Breast epithelium (tissue), 4 donors: ENCODE measurements around the gene GAB2. TPM values are rescaled to one million over a fixed set of nuclear protein-coding genes. Genes with fewer than 3 reads are reported as not detected.

ENCODE experiments used
- DNase-seq, 2 donors: peaks; one replicate each; pipeline ENCODE4 v3.0.0-alpha.2; 2019; ENCODE audit warnings: low spot score in 2 of 2
- H3K27ac ChIP-seq, 2 donors: fragments of 200-600 bp; sonication (generic) in 1 of 2; one replicate each; pipeline ENCODE4 v1.5.1; 2016 to 2019; ENCODE audit warnings: mild to moderate bottlenecking in 1 of 2
- H3K27me3 ChIP-seq, 2 donors: fragments of 200-600 bp; sonication (generic) in 1 of 2; one replicate each; pipeline versions ENCODE4 v1.5.1 to v1.6.0; 2017 to 2019; ENCODE audit warnings: control low read depth in 1 of 2, mild to moderate bottlenecking in 1 of 2
- H3K36me3 ChIP-seq: fragments of 200-600 bp; one replicate; pipeline ENCODE4 v1.5.1; 2019
- H3K4me1 ChIP-seq, 2 donors: fragments of 200-600 bp; sonication (generic); one replicate each; pipeline ENCODE4 v1.5.1; 2016 to 2019; ENCODE audit warnings: control low read depth in 1 of 2
- H3K4me3 ChIP-seq, 3 donors: fragments of 200-600 bp; sonication (generic); 1 replicate in 2 of 3; 2 replicates in 1 of 3; pipeline ENCODE4 v1.5.1; 2016 to 2019; ENCODE audit warnings: mild to moderate bottlenecking in 3 of 3, moderate library complexity in 2 of 3
- H3K9me3 ChIP-seq, 2 donors: fragments of 200-600 bp; sonication (generic) in 1 of 2; one replicate each; pipeline ENCODE4 v1.5.1; 2016 to 2019; ENCODE audit warnings: control low read depth in 1 of 2
- CTCF ChIP-seq, 3 donors: fragments of 450-650 bp; IDR thresholded peaks; one replicate each; pipeline ENCODE4 v1.5.1; 2016 to 2017; ENCODE audit warnings: antibody characterized with exemption in 3 of 3, mild to moderate bottlenecking in 3 of 3, moderate library complexity in 3 of 3
- POLR2A ChIP-seq: fragments of 450-650 bp; IDR thresholded peaks from one replicate; pipeline ENCODE4 v1.6.1; 2016; ENCODE audit warnings: antibody characterized with exemption, mild to moderate bottlenecking, moderate library complexity
- POLR2AphosphoS5 ChIP-seq, 3 donors: sonication (generic); formaldehyde crosslinking; IDR thresholded peaks; one replicate each; pipeline ENCODE4 v1.6.1; 2017; ENCODE audit warnings: antibody characterized with exemption in 3 of 3
- intact Hi-C: fragments of 100-400 bp; cut with DNase I; formaldehyde crosslinking; loops from one replicate; pipeline ENCODE4 v1.15.1; 2023; ENCODE audit warnings: low total_unique reads
- total RNA-seq, 3 donors: library from RNA; depleted of rRNA; stranded (reverse); fragments of >200 nt; gene quantifications; one replicate each; pipeline ENCODE4 v1.1.0, GENCODE V29; 2016

The GAB2 gene
- total RNA-seq, 3 donors from 2014 or later, result 22.9 to 43.8 (median 24.9) TPM

- intact Hi-C loops, result no loop called here
- no peak overlapping the region for H3K4me3 ChIP-seq
- H3K27ac ChIP-seq, result no peak overlapping the region
- H3K9me3 ChIP-seq, result no peaks in the 10 kb centered on the region
- peaks cover 0 to 6% of the 10 kb centered on the region in 2 donors for H3K4me1 ChIP-seq
- no peak for DNase-seq
- TF ChIP-seq POLR2AphosphoS5 (IDR thresholded peaks at IDR 0.05) (no peak), POLR2A (no peak), CTCF (IDR thresholded peaks at IDR 0.05) (no peak)
- no peaks in the 10 kb centered on the region for H3K36me3 ChIP-seq
- H3K27me3 ChIP-seq, result no peaks in the 10 kb centered on the region
Measured at GRCh38 chr11:78255919-78256318, 161.7 kb downstream of the GAB2 start.

GRCh38 chr11:78254268-78254667 is 163.4 kb downstream of the GAB2 start:
- H3K27ac ChIP-seq, result no peak overlapping the region
- no peaks in the 10 kb centered on the region for H3K36me3 ChIP-seq
- TF ChIP-seq CTCF (IDR thresholded peaks at IDR 0.05), result no peak
- peaks cover 0 to 6% of the 10 kb centered on the region in 2 donors for H3K4me1 ChIP-seq
- intact Hi-C loops, result no loop called here
- H3K4me3 ChIP-seq, result no peak overlapping the region
- H3K27me3 ChIP-seq, result no peaks in the 10 kb centered on the region
- no peaks in the 10 kb centered on the region for H3K9me3 ChIP-seq
- no peak for DNase-seq

GRCh38 chr11:78253797-78254196 is 163.8 kb downstream of the GAB2 start:
- H3K36me3 ChIP-seq, result no peaks in the 10 kb centered on the region
- intact Hi-C loops, result no loop called here
- DNase-seq, result no peak
- H3K4me3 ChIP-seq, result no peak overlapping the region
- H3K27me3 ChIP-seq, result no peaks in the 10 kb centered on the region
- peaks cover 0 to 6% of the 10 kb centered on the region in 2 donors for H3K4me1 ChIP-seq
- H3K27ac ChIP-seq, result no peak overlapping the region
- TF ChIP-seq CTCF (IDR thresholded peaks at IDR 0.05) (no peak), POLR2A (no peak), POLR2AphosphoS5 (IDR thresholded peaks at IDR 0.05) (no peak)
- H3K9me3 ChIP-seq, result no peaks in the 10 kb centered on the region

- Histone ChIP-seq H3K36me3 (no peaks in the 10 kb centered on the region), H3K4me1 (no peaks in the 10 kb centered on the region), H3K27me3 (no peaks in the 10 kb centered on the region), H3K27ac (no peak overlapping the region), H3K9me3 (no peaks in the 10 kb centered on the region), H3K4me3 (no peak overlapping the region)
- TF ChIP-seq POLR2AphosphoS5 (IDR thresholded peaks at IDR 0.05) (no peak), CTCF (IDR thresholded peaks at IDR 0.05) (no peak), POLR2A (no peak)
- no peak for DNase-seq
- intact Hi-C loops, result no loop called here
Measured at GRCh38 chr11:78251083-78251775, 166.4 kb downstream of the GAB2 start.

GRCh38 chr11:78250099-78250498 is 167.5 kb downstream of the GAB2 start:
- H3K9me3 ChIP-seq, result no peaks in the 10 kb centered on the region
- no peaks in the 10 kb centered on the region for H3K36me3 ChIP-seq
- intact Hi-C loops, result no loop called here
- H3K27me3 ChIP-seq, result no peaks in the 10 kb centered on the region
- no peaks in the 10 kb centered on the region for H3K4me1 ChIP-seq
- DNase-seq, result no peak
- no peak overlapping the region for H3K27ac ChIP-seq
- TF ChIP-seq POLR2AphosphoS5 (IDR thresholded peaks at IDR 0.05), result no peak
- no peak for TF ChIP-seq POLR2A
- no peak for TF ChIP-seq CTCF (IDR thresholded peaks at IDR 0.05)
- H3K4me3 ChIP-seq, result no peak overlapping the region
